Measurements from ENCODE around the gene SFTPA2.

- TF ChIP-seq EZH2 (IDR thresholded peaks at IDR 0.05; ENCODE audit: insufficient read depth, poor library complexity, severe bottlenecking) (no peak), EZH2phosphoT487 (IDR thresholded peaks at IDR 0.05; ENCODE audit: insufficient read depth, low read depth) (no peak)
These were observed 41.7 kb upstream of the SFTPA2 start for GRCh38 chr10:79601939-79602338.
